Inflammatory macrophage treated with lipopolysaccharide for 4 hours (primary cell): ENCODE results near the gene C9orf72.
"Not testable (repeated sequence)": the region's sequence is repeated elsewhere in the genome, so short reads cannot be mapped to it uniquely, and the experiment has no call there.

Experiments
- DNase-seq: peaks from one replicate; pipeline ENCODE4 v3.0.0-alpha.2; 2020

The C9orf72 gene

DNA sequence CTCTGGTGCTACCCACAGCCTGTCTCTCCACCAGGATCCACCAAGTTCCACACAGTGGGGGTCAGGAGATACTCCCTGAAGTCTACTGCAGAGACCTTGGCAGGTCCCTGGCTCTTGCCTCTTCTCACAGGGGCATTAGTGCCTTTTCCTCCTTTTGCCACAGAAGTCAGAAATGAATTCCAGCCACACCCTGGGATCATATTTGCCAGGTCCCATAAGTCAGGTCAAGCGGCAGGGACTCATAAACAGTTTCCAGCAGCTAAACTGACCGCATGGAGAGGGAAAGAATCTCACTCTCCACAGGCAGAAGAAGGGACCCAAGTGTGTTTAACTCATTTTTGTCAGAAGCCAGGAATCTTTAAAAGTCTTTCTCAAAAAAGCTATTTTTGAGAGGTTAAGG is 62.5 kb downstream of the C9orf72 start:
- DNase-seq, result no peak

- DNase-seq, result peak; percentile 58
Measured at GRCh38 chr9:27506981-27507380, 66.3 kb downstream of the C9orf72 start.

- DNase-seq, result no peak
Measured at GRCh38 chr9:27505744-27506161, 67.5 kb downstream of the C9orf72 start.

GRCh38 chr9:27504259-27504658 is 69.0 kb downstream of the C9orf72 start:
- no peak for DNase-seq

DNA sequence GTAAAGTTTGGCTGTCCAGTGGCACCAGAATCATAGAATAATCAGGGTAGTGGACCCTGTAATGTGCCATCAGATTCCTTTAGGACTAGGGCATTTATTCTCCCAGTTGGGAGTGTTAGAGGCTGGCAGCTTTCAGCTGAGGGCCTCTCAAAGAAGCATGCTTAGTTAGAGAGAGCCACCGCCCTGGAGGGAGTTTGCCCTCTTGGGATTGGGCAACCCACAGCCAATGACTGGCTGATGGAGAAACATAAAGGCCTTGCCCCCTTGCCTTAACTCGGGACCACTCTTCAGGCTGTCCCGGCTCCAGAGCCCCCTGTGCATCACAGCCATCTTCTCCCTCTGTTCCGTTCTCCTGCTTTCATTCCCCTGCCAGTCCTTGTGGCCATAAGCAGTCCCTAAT is 69.7 kb downstream of the C9orf72 start:
- DNase-seq, result no peak

DNA sequence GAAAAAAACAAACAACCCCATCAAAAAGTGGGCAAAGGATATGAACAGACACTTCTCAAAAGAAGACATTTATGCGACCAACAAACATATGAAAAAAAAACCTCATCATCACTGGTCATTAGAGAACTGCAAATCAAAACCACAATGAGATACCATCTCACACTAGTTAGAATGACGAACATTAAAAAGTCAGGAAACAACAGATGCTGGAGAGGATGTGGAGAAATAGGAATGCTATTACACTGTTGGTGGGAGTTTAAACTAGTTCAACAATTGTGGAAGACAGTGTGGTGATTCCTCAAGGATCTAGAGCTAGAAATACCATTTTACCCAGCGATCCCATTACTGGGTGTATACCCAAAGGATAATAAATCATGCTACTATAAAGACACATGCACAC is 72.4 kb downstream of the C9orf72 start:
- not testable (repeated sequence) for DNase-seq

DNA sequence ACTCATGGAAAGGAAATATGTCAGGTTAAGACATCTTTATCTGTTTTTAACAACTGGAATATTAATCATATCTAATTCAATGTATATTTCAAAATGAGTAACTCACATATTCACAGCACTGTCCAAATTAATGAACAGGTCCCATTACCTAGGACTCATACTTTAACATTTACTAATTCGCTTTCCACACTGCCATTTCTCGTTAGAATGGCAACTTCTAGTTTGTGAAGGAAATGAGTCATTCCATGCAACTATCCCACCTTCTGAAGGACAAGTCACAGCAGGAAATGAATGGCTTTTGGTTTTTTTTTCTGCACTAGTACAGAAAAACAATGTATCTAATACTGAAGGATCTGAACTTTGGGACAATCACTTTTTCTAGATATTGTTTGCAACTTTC is 73.8 kb downstream of the C9orf72 start:
- DNase-seq, result peak; percentile 87

DNA sequence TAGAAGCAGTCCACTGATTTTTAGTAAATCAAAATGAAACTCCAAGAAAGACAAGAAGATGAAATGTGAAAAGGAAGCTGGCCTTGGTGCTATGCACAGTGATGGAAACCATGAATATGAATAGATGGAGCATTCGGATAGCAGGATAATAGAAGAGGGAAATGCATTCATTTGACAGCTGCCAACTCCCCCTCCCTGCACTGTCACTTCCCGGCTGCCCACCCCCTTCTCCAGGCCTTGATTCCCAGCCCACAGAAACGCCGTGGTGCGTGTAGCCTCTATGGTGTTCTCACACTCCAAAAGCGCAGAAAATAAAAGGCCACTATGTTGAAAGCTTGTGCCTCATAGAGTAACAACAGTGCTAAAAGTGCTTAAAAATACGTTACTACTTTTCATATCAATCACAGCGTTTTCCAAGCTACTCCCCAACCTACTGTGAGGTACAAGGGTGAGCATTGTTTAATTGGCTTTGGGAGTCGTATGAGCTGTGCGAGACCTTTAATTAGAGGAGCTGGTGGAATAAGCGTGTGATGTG is 75.3 kb downstream of the C9orf72 start:
- DNase-seq, result no peak
